NT2/D1 (cell line): ENCODE measurements around the gene GSG1L.

Experiments
- SUZ12 ChIP-seq: IDR thresholded peaks from 2 replicates; pipeline ENCODE4 v1.6.1; 2011; ENCODE audit not compliant: insufficient read length, insufficient read depth; ENCODE audit errors: extremely low read depth
- YY1 ChIP-seq: IDR thresholded peaks from 2 replicates; pipeline ENCODE4 v1.6.1; 2011; ENCODE audit not compliant: insufficient read length, insufficient read depth

DNA sequence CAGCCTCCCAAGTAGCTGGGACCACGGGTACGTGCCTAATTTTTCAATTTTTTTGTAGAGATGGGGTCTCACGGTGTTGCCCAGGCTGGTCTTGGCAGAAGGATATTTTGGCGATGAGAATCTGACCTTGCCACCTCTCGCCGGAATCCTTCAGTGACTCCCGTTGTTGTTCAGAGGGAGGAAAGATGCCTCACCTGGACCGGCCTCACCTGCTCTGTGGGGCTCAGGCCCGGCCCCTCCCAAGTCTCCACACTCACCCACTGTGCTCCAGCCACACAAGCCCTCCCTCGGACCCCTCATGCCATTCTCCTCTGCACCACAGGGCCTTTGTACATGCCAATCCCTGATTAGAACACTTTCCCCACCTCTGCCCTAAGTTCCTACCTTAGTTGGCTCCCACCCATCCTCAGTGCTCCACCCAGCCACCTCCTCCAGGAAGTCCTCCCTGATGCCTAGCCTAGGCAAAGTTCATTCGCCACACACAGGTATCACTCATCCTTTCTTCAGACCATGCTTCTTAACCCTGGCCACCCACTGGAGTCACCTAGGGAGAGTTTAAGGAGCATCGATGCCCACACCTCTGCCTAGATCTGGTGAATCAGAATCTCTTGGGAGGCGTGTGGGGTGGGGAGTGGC, 136.1 kb downstream of the GSG1L start:
- TF ChIP-seq SUZ12 (no peak), YY1 (no peak)
